Measurements from ENCODE around the gene MUC5B. TPM values are rescaled to one million over a fixed set of nuclear protein-coding genes. Genes with fewer than 3 reads are reported as not detected.
A peak's percentile ranks its signal among the peaks of the same experiment; 100 is the strongest.
"Not testable (repeated sequence)": the region's sequence is repeated elsewhere in the genome, so short reads cannot be mapped to it uniquely, and the experiment has no call there.

MUC5B gene
- total RNA-seq, 4 donors from 2014 or later: not detected

- TF ChIP-seq CTCF (IDR thresholded peaks at IDR 0.05): no peak
- intact Hi-C loops (cut with DNase I): loop anchor here (5.0 kb wide), 1 partner anchor 39 kb away; no protein-coding TSS in a partner anchor
- Histone ChIP-seq H3K4me1 (peaks cover 13% of the 10 kb centered on the region in 2 donors), H3K36me3 (no peaks in the 10 kb centered on the region), H3K4me3 (replicated peaks in 1 of 3) (peak overlapping the region in 1 of 3 donors; percentile 38), H3K9me3 (no peaks in the 10 kb centered on the region), H3K27me3 (no peaks in the 10 kb centered on the region), H3K27ac (peak overlapping the region in 1 of 3 donors; percentile 24)
- no peak for DNase-seq
- WGBS, 2 donors: 33 to 39% methylated on average over 5 of the region's 7 CpGs
These were observed 40.1 kb downstream of the MUC5B start for GRCh38 chr11:1263010-1263409.

GRCh38 chr11:1264444-1264843 is 41.6 kb downstream of the MUC5B start:
- intact Hi-C loops (cut with DNase I): loop anchor here (5.0 kb wide), 1 partner anchor 38 kb away; no protein-coding TSS in a partner anchor
- not testable (repeated sequence) for H3K27ac ChIP-seq; H3K36me3 ChIP-seq; H3K4me3 ChIP-seq (replicated peaks in 1 of 3); H3K9me3 ChIP-seq; H3K27me3 ChIP-seq
- H3K4me1 ChIP-seq: peaks cover 13% of the 10 kb centered on the region in 2 donors
- peak in 1 of 2 donors; percentile 14 for DNase-seq
- 29 to 36% methylated on average over 3 of the region's 3 CpGs for WGBS, 2 donors
- peak in 4 of 6 experiments; percentile 16 to 46 (median 42) for TF ChIP-seq CTCF (IDR thresholded peaks at IDR 0.05)

GRCh38 chr11:1265480-1265879 is 42.6 kb downstream of the MUC5B start:
- H3K36me3 ChIP-seq; intact Hi-C loops (cut with DNase I); DNase-seq; H3K27ac ChIP-seq; H3K27me3 ChIP-seq; H3K4me3 ChIP-seq (replicated peaks in 1 of 3); H3K9me3 ChIP-seq: not testable (repeated sequence)
- H3K4me1 ChIP-seq: peaks cover 13% of the 10 kb centered on the region in 2 donors
- WGBS, 2 donors: 96 to 100% methylated on average over 4 of the region's 4 CpGs

- 64 to 96% methylated on average over 2 of the region's 2 CpGs for WGBS, 2 donors
- intact Hi-C loops (cut with DNase I); H3K9me3 ChIP-seq; H3K27ac ChIP-seq; H3K27me3 ChIP-seq; H3K4me3 ChIP-seq (replicated peaks in 1 of 3); DNase-seq; H3K36me3 ChIP-seq: not testable (repeated sequence)
- H3K4me1 ChIP-seq: peaks cover 10 to 11% of the 10 kb centered on the region in 2 donors
These were observed 44.1 kb downstream of the MUC5B start for GRCh38 chr11:1266976-1267375.

GRCh38 chr11:1267441-1268100 is 44.7 kb downstream of the MUC5B start:
- Histone ChIP-seq H3K27ac (no peak overlapping the region), H3K27me3 (no peaks in the 10 kb centered on the region), H3K36me3 (no peaks in the 10 kb centered on the region), H3K4me3 (replicated peaks in 1 of 3) (no peak overlapping the region), H3K9me3 (no peaks in the 10 kb centered on the region), H3K4me1 (peaks cover 5 to 7% of the 10 kb centered on the region in 2 donors)
- no peak for DNase-seq
- intact Hi-C loops (cut with DNase I): no loop called here
- WGBS, 2 donors: 93 to 95% methylated on average over 9 of the region's 9 CpGs
- TF ChIP-seq CTCF (IDR thresholded peaks at IDR 0.05) (no peak), POLR2A (IDR thresholded peaks at IDR 0.05) (no peak)

GRCh38 chr11:1269957-1270356 is 47.1 kb downstream of the MUC5B start:
- Histone ChIP-seq H3K27me3 (no peaks in the 10 kb centered on the region), H3K27ac (no peak overlapping the region), H3K4me1 (no peaks in the 10 kb centered on the region), H3K4me3 (replicated peaks in 1 of 3) (no peak overlapping the region), H3K9me3 (no peaks in the 10 kb centered on the region), H3K36me3 (peaks cover 0 to 1% of the 10 kb centered on the region in 2 donors)
- intact Hi-C loops (cut with DNase I): no loop called here
- WGBS, 2 donors: 86 to 91% methylated on average over 2 to 5 of the region's 5 CpGs
- TF ChIP-seq CTCF (IDR thresholded peaks at IDR 0.05): no peak
- TF ChIP-seq POLR2A (IDR thresholded peaks at IDR 0.05): no peak
- no peak for DNase-seq
